ENCODE results near the gene OGFRL1.

Gene OGFRL1

GRCh38 chr6:71300561-71301168 lies 12.1 kb downstream of the OGFRL1 start:
- H3K36me3 Mint-ChIP-seq, result peaks cover 9% of the 10 kb centered on the region
- no peak overlapping the region for H3K4me3 Mint-ChIP-seq
- H3K27ac Mint-ChIP-seq, result no peak overlapping the region
- H3K27me3 Mint-ChIP-seq, result no peaks in the 10 kb centered on the region
- H3K4me1 Mint-ChIP-seq, result no peaks in the 10 kb centered on the region
- no peaks in the 10 kb centered on the region for H3K9me3 Mint-ChIP-seq

DNA sequence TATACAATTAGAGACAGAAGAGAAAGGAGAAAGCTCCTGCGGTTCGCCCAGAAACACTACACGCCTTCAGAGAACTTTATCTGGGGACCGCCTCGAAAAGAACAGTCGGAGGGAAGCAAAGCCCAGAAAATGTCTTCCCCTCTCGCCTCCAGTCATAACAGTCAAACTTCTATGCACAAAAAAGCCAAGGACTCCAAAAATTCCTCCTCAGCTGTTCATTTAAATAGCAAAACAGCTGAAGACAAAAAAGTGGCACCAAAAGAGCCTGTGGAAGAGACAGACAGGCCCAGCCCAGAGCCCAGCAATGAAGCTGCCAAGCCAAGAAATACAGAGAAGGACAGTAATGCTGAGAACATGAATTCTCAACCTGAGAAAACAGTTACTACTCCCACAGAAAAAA lies 12.9 kb downstream of the OGFRL1 start:
- Mint-ChIP-seq H3K27ac (no peak overlapping the region), H3K4me1 (no peaks in the 10 kb centered on the region)

DNA sequence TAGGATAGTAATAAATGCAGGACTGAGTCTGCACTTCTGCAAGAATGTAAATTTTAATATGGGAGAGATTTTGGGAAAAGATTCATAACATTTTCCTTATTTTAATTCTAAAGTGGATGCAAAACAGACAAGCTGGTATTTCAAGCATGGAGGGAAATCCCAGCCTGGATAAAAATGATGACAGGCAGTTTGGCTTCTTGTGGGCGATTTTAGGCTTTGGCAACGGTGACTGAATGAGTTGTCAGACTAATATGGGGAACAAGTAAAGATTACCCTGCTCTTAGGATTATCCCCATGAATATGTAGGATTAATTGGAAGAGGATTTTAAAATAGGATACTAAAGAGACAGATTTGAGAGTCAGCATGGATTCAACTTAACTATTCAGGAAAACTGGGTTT lies 21.0 kb downstream of the OGFRL1 start:
- Mint-ChIP-seq H3K4me1 (no peaks in the 10 kb centered on the region), H3K4me3 (no peak overlapping the region), H3K9me3 (no peaks in the 10 kb centered on the region), H3K27ac (no peak overlapping the region), H3K36me3 (no peaks in the 10 kb centered on the region), H3K27me3 (no peaks in the 10 kb centered on the region)

More for the DNA sequence above, 12.9 kb downstream of the OGFRL1 start:
- no peaks in the 10 kb centered on the region for H3K27me3 Mint-ChIP-seq
- no peaks in the 10 kb centered on the region for H3K9me3 Mint-ChIP-seq
- no peak overlapping the region for H3K4me3 Mint-ChIP-seq
- H3K36me3 Mint-ChIP-seq, result peaks cover 9% of the 10 kb centered on the region

- H3K36me3 Mint-ChIP-seq, result no peaks in the 10 kb centered on the region
- H3K4me3 Mint-ChIP-seq, result no peak overlapping the region
- no peaks in the 10 kb centered on the region for H3K9me3 Mint-ChIP-seq
- H3K27ac Mint-ChIP-seq, result no peak overlapping the region
- no peaks in the 10 kb centered on the region for H3K4me1 Mint-ChIP-seq
- peaks cover under 1% of the 10 kb centered on the region for H3K27me3 Mint-ChIP-seq
Measured at GRCh38 chr6:71310261-71310660, 21.6 kb downstream of the OGFRL1 start.

DNA sequence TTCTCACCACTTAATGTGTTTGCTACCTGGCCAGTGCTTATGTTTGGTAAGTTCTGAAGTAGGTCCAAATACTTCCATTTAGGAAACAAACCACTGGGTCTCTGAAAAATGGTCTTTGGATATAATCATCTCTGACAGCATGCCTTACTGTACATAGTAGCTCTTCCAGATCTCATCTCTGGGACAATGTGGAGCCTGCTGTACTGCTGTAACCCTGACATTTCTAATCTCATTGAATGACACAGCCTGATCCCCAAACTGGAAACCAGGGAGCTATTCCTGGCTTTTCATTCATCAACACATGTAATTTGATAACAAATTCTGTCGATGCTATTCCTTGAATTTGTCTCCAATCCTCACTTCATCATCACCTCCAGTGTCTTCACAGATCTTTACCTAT lies 23.5 kb downstream of the OGFRL1 start:
- H3K4me3 Mint-ChIP-seq, result no peak overlapping the region
- H3K36me3 Mint-ChIP-seq, result no peaks in the 10 kb centered on the region
- H3K9me3 Mint-ChIP-seq, result no peaks in the 10 kb centered on the region
- H3K27me3 Mint-ChIP-seq, result peaks cover 2% of the 10 kb centered on the region
- H3K4me1 Mint-ChIP-seq, result no peaks in the 10 kb centered on the region
- H3K27ac Mint-ChIP-seq, result no peak overlapping the region

- no peak overlapping the region for H3K4me3 Mint-ChIP-seq
- H3K36me3 Mint-ChIP-seq, result no peaks in the 10 kb centered on the region
- no peak overlapping the region for H3K27ac Mint-ChIP-seq
- no peaks in the 10 kb centered on the region for H3K9me3 Mint-ChIP-seq
- H3K4me1 Mint-ChIP-seq, result no peaks in the 10 kb centered on the region
- peaks cover 2% of the 10 kb centered on the region for H3K27me3 Mint-ChIP-seq
Measured at GRCh38 chr6:71317441-71317840, 28.8 kb downstream of the OGFRL1 start.

DNA sequence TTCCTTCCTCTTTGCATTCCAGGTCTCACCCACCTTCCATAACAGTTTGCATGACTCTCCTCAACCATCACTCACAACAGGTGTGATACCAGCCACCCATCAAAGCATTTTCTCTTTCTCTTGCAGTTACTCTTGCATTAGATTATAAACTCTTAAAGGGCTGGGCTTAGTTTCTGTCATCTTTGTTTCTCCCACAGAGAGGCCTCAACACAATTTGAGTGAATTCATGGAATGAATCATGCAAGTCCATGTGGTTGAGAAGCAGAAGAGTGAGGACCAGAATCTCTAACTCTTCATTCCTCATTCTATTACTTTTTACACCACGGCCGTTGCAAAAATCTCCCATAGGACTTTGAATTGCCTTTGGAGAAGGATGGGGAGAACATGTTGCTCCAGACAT lies 31.4 kb downstream of the OGFRL1 start:
- no peaks in the 10 kb centered on the region for H3K9me3 Mint-ChIP-seq
- H3K27me3 Mint-ChIP-seq, result peaks cover 3% of the 10 kb centered on the region
- no peak overlapping the region for H3K27ac Mint-ChIP-seq
- H3K4me1 Mint-ChIP-seq, result no peaks in the 10 kb centered on the region
- no peak overlapping the region for H3K4me3 Mint-ChIP-seq
- no peaks in the 10 kb centered on the region for H3K36me3 Mint-ChIP-seq

- H3K4me3 Mint-ChIP-seq, result no peak overlapping the region
- no peaks in the 10 kb centered on the region for H3K9me3 Mint-ChIP-seq
- H3K36me3 Mint-ChIP-seq, result no peaks in the 10 kb centered on the region
- peaks cover 1% of the 10 kb centered on the region for H3K27me3 Mint-ChIP-seq
- no peak overlapping the region for H3K27ac Mint-ChIP-seq
- no peaks in the 10 kb centered on the region for H3K4me1 Mint-ChIP-seq
Measured at GRCh38 chr6:71321314-71321713, 32.7 kb downstream of the OGFRL1 start.

DNA sequence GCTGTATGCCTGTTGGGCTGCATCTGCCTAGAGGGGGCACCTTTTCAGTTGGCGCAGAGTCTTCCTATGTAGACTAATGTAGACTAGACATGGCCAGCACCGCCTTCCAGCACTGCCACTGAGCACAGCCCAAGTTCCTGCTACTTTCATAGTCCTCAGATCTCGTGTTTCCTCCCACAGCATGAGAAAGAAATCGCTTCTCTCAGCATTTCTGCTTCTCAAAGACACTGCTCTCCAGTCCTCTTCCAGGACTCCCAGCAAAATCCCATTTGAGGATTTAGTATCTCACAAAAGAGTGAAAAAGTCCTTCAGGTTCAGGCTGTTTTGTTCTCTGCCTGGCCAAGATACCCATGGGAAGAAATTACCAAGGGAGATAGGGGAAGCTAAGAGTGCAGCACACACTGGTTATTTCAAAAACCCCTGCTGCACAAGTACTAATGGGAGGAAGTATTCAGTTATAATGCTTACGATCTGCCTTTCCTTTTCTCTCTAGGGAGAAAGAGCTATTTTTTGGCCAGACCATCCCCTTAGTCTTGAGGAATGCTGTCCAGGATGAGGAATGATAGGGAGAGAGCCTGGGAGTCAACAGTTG lies 35.7 kb downstream of the OGFRL1 start:
- Mint-ChIP-seq H3K9me3 (no peaks in the 10 kb centered on the region), H3K27ac (no peak overlapping the region), H3K27me3 (peaks cover 2% of the 10 kb centered on the region), H3K36me3 (no peaks in the 10 kb centered on the region), H3K4me1 (no peaks in the 10 kb centered on the region), H3K4me3 (no peak overlapping the region)

DNA sequence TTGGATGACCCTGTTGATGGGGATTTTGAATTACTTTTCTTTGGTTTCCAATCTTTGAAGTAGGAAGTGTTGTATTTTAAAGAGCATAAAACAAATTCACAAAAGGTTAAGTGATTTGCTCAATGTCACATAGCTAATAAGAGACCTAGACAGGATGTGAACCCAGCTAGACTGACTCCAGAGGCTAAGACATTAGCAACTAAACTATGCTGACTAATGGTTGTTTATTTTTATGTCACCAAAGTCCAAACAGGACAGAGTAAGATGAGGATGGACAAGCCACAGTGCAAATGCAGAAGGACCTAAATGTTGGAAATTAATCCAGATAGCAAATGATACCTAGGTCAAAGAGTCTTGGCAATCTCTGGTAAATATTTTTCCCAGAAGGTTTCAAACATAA lies 38.0 kb downstream of the OGFRL1 start:
- no peaks in the 10 kb centered on the region for H3K36me3 Mint-ChIP-seq
- no peaks in the 10 kb centered on the region for H3K9me3 Mint-ChIP-seq
- peaks cover 2% of the 10 kb centered on the region for H3K27me3 Mint-ChIP-seq
- H3K4me3 Mint-ChIP-seq, result no peak overlapping the region
- H3K4me1 Mint-ChIP-seq, result no peaks in the 10 kb centered on the region
- H3K27ac Mint-ChIP-seq, result no peak overlapping the region

GRCh38 chr6:71330501-71330900 lies 41.9 kb downstream of the OGFRL1 start:
- Mint-ChIP-seq H3K4me1 (no peaks in the 10 kb centered on the region), H3K27ac (no peak overlapping the region), H3K9me3 (no peaks in the 10 kb centered on the region), H3K36me3 (no peaks in the 10 kb centered on the region), H3K27me3 (peaks cover 1% of the 10 kb centered on the region), H3K4me3 (no peak overlapping the region)

DNA sequence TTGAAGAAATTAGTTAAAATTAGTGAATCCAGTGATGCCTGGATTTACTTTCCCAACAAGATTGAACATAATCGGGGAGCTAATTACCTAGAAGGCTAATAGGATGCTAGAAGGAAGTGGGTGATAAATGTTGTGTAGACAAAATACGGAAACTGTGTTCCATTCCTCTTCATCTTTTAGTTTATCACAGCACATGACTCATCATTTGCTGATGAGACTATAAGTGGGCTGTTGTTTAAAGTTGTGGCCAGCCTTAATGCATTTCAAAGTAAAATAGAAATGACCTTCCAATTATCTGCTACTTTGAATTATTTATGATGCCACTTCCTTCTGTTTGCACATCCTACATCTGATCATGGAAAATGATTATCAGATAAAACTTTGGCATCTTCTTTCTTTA lies 43.4 kb downstream of the OGFRL1 start:
- Mint-ChIP-seq H3K27me3 (no peaks in the 10 kb centered on the region), H3K36me3 (no peaks in the 10 kb centered on the region), H3K9me3 (no peaks in the 10 kb centered on the region), H3K4me1 (no peaks in the 10 kb centered on the region), H3K27ac (no peak overlapping the region), H3K4me3 (no peak overlapping the region)

DNA sequence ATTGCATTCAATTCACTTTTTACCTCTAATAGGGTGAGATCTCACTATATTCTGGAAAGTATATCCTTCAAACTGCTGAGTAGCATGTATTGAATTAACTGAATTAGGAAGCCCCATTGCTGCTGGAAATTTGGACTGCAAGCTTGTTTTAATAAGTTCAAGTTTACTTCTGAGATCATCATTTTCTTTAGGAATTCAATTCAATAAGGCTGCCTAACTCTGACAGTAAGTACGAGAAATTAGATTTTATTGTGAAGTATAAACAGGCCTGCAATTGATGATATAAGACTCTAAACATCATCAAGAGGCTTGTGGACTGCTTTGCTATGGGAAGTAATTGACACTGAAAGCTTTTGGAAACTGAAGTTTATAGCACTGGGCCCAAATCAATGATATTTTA lies 44.4 kb downstream of the OGFRL1 start:
- Mint-ChIP-seq H3K27me3 (no peaks in the 10 kb centered on the region), H3K4me3 (no peak overlapping the region), H3K27ac (no peak overlapping the region), H3K4me1 (no peaks in the 10 kb centered on the region), H3K9me3 (no peaks in the 10 kb centered on the region), H3K36me3 (no peaks in the 10 kb centered on the region)

DNA sequence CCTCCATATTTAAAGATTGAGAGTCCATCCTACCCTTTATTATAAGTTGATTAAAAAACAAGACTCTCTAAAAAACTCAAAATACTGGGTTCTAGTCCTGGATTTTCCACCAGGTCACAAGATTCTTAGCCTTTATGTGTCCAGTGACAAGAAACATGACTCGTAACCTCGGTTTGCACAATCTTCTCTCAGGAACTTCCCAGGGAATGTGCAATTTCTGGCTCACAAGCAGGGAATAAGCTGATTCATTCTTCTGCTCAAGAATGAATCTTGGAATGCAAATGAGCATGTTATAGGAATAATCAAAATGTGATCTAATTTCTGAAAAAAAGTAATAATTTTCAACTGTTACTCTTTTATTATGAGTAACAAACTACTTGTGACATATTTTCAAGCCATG lies 45.1 kb downstream of the OGFRL1 start:
- Mint-ChIP-seq H3K4me3 (no peak overlapping the region), H3K27ac (no peak overlapping the region), H3K36me3 (no peaks in the 10 kb centered on the region), H3K4me1 (no peaks in the 10 kb centered on the region), H3K27me3 (no peaks in the 10 kb centered on the region), H3K9me3 (no peaks in the 10 kb centered on the region)

DNA sequence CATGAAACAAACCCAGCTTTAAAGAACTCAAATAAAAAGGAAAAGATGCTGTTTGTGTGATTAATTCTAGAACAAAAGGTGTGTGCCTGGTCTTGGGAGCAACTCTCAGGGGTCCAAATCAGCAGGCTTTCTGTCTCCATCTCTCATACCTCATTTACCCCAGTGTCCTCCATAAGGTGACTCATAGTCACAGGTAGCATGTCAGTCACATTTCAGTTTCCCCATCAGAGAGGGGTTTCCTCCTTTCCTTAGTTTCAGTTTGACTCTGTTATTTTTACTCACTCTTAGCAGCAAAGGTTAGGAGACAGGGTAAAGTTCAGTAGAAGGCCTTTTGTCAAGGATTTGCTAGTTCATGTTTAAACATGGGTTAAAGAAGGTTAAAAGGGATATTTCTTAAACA lies 46.2 kb downstream of the OGFRL1 start:
- no peak overlapping the region for H3K4me3 Mint-ChIP-seq
- no peaks in the 10 kb centered on the region for H3K4me1 Mint-ChIP-seq
- H3K36me3 Mint-ChIP-seq, result no peaks in the 10 kb centered on the region
- no peak overlapping the region for H3K27ac Mint-ChIP-seq
- no peaks in the 10 kb centered on the region for H3K9me3 Mint-ChIP-seq
- H3K27me3 Mint-ChIP-seq, result no peaks in the 10 kb centered on the region

- no peaks in the 10 kb centered on the region for H3K9me3 Mint-ChIP-seq
- no peak overlapping the region for H3K27ac Mint-ChIP-seq
- no peak overlapping the region for H3K4me3 Mint-ChIP-seq
- H3K27me3 Mint-ChIP-seq, result no peaks in the 10 kb centered on the region
- H3K36me3 Mint-ChIP-seq, result no peaks in the 10 kb centered on the region
- no peaks in the 10 kb centered on the region for H3K4me1 Mint-ChIP-seq
Measured at GRCh38 chr6:71335544-71335943, 46.9 kb downstream of the OGFRL1 start.

DNA sequence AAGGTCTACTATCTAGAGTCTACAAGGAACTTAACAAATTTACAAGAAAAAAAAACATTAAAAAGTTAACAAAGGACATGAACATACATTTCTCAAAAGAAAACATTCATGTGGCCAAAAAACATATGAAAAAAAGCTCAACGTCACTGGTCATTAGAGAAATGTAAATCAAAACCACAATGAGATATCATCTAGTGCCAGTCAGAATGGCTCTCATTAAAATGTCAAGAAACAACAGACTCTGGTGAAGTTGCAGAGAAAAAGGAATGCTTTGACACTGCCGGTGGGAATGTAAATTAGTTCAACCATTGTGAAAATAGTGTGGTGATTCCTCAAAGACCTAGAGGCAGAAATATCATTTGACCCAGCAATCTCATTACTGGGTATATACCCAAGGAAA lies 48.3 kb downstream of the OGFRL1 start:
- no peaks in the 10 kb centered on the region for H3K36me3 Mint-ChIP-seq

More for the DNA sequence above, 48.3 kb downstream of the OGFRL1 start:
- Mint-ChIP-seq H3K27ac (no peak overlapping the region), H3K9me3 (no peaks in the 10 kb centered on the region), H3K27me3 (no peaks in the 10 kb centered on the region), H3K4me1 (no peaks in the 10 kb centered on the region), H3K4me3 (no peak overlapping the region)
